Peyer's patch (tissue), 4 donors: ENCODE data around the gene NHLRC4.

Experiments
- CTCF ChIP-seq, 6 experiments: fragments of 450-650 bp in 4 of 6; fragments of 200-600 bp in 2 of 6; sonication (generic) in 1 of 6; IDR thresholded peaks; one replicate each; pipeline ENCODE4 v1.5.1; 2017 to 2019; ENCODE audit warnings: antibody characterized with exemption in 6 of 6, mild to moderate bottlenecking in 3 of 6, moderate library complexity in 1 of 6
- POLR2A ChIP-seq, 2 donors: fragments of 450-650 bp; IDR thresholded peaks; one replicate each; pipeline ENCODE4 v1.5.1; 2017; ENCODE audit warnings: antibody characterized with exemption in 2 of 2, mild to moderate bottlenecking in 2 of 2, moderate library complexity in 2 of 2

- TF ChIP-seq CTCF (IDR thresholded peaks at IDR 0.05): no peak
- TF ChIP-seq POLR2A (IDR thresholded peaks at IDR 0.05): no peak
Measured at GRCh38 chr16:603933-604332, 37.1 kb downstream of the NHLRC4 start.
